ENCODE measurements around the gene MMP8. TPM values are rescaled to one million over a fixed set of nuclear protein-coding genes. Genes with fewer than 3 reads are reported as not detected.
"Not testable (repeated sequence)": the region's sequence is repeated elsewhere in the genome, so short reads cannot be mapped to it uniquely, and the experiment has no call there.

Gene MMP8
- total RNA-seq, 2 experiments from 2014 or later, result not detected

GRCh38 chr11:102749101-102749722 is 24.5 kb upstream of the MMP8 start:
- Mint-ChIP-seq H3K4me1 (no peaks in the 10 kb centered on the region), H3K9me3 (peaks cover 2% of the 10 kb centered on the region), H3K36me3 (ENCODE audit: low read depth) (no peaks in the 10 kb centered on the region), H3K27ac (no peak overlapping the region), H3K27me3 (peaks cover 7% of the 10 kb centered on the region), H3K4me3 (no peak overlapping the region)
- ChIA-PET CTCF (no interaction called here), POLR2A (no interaction called here)
- no peak for DNase-seq

- CTCF ChIA-PET; H3K4me1 Mint-ChIP-seq; H3K27me3 Mint-ChIP-seq; H3K27ac Mint-ChIP-seq; DNase-seq; H3K36me3 Mint-ChIP-seq (ENCODE audit: low read depth); POLR2A ChIA-PET; H3K4me3 Mint-ChIP-seq; H3K9me3 Mint-ChIP-seq: not testable (repeated sequence)
These were observed 22.2 kb upstream of the MMP8 start for GRCh38 chr11:102746746-102747578.

GRCh38 chr11:102734650-102735049 is 9.9 kb upstream of the MMP8 start:
- Mint-ChIP-seq H3K4me3 (no peak overlapping the region), H3K36me3 (ENCODE audit: low read depth) (no peaks in the 10 kb centered on the region), H3K4me1 (no peaks in the 10 kb centered on the region), H3K27me3 (peaks cover 8% of the 10 kb centered on the region), H3K27ac (no peak overlapping the region), H3K9me3 (no peaks in the 10 kb centered on the region)
- no peak for DNase-seq
- POLR2A ChIA-PET, result no interaction called here
- CTCF ChIA-PET, result interaction anchor here (0.9 to 1.5 kb wide), 3 partner anchors 16 to 206 kb away, joined by 3 to 5 read pairs (median 3); no protein-coding TSS in a partner anchor

- Mint-ChIP-seq H3K9me3 (no peaks in the 10 kb centered on the region), H3K36me3 (ENCODE audit: low read depth) (no peaks in the 10 kb centered on the region), H3K4me1 (no peaks in the 10 kb centered on the region), H3K27ac (no peak overlapping the region), H3K4me3 (no peak overlapping the region), H3K27me3 (peaks cover 6% of the 10 kb centered on the region)
- CTCF ChIA-PET, result interaction anchor here (0.9 to 1.5 kb wide), 4 partner anchors 17 to 213 kb away, joined by 3 to 5 read pairs (median 3); no protein-coding TSS in a partner anchor
- POLR2A ChIA-PET, result no interaction called here
- peak; percentile 60 for DNase-seq
These were observed 8.6 kb upstream of the MMP8 start for GRCh38 chr11:102733232-102733875.

- POLR2A ChIA-PET; H3K4me3 Mint-ChIP-seq; CTCF ChIA-PET; H3K36me3 Mint-ChIP-seq (ENCODE audit: low read depth); H3K27ac Mint-ChIP-seq; H3K4me1 Mint-ChIP-seq; DNase-seq; H3K27me3 Mint-ChIP-seq; H3K9me3 Mint-ChIP-seq: not testable (repeated sequence)
These were observed 6.2 kb upstream of the MMP8 start for GRCh38 chr11:102730944-102731343.

GRCh38 chr11:102729849-102730815 is 5.4 kb upstream of the MMP8 start:
- DNase-seq, result no peak
- POLR2A ChIA-PET, result no interaction called here
- no peaks in the 10 kb centered on the region for H3K9me3 Mint-ChIP-seq

GRCh38 chr11:102727890-102728289 is 3.1 kb upstream of the MMP8 start:
- ChIA-PET CTCF (no interaction called here), POLR2A (no interaction called here)
- Mint-ChIP-seq H3K36me3 (ENCODE audit: low read depth) (no peaks in the 10 kb centered on the region), H3K27me3 (no peaks in the 10 kb centered on the region), H3K4me3 (no peak overlapping the region), H3K9me3 (no peaks in the 10 kb centered on the region), H3K27ac (no peak overlapping the region), H3K4me1 (no peaks in the 10 kb centered on the region)
- no peak for DNase-seq

More at GRCh38 chr11:102729849-102730815, 5.4 kb upstream of the MMP8 start:
- H3K4me3 Mint-ChIP-seq, result no peak overlapping the region
- H3K36me3 Mint-ChIP-seq (ENCODE audit: low read depth), result no peaks in the 10 kb centered on the region
- CTCF ChIA-PET, result no interaction called here
- peaks cover 5% of the 10 kb centered on the region for H3K27me3 Mint-ChIP-seq
- no peaks in the 10 kb centered on the region for H3K4me1 Mint-ChIP-seq
- no peak overlapping the region for H3K27ac Mint-ChIP-seq

GRCh38 chr11:102722821-102723220 is 1.9 kb downstream of the MMP8 start:
- Mint-ChIP-seq H3K27ac (no peak overlapping the region), H3K4me1 (no peaks in the 10 kb centered on the region), H3K9me3 (no peaks in the 10 kb centered on the region), H3K36me3 (ENCODE audit: low read depth) (no peaks in the 10 kb centered on the region), H3K27me3 (peaks cover 9% of the 10 kb centered on the region), H3K4me3 (no peak overlapping the region)
- CTCF ChIA-PET, result no interaction called here
- POLR2A ChIA-PET, result no interaction called here
- DNase-seq, result no peak

GRCh38 chr11:102719620-102720277 is 5.0 kb downstream of the MMP8 start:
- H3K27ac Mint-ChIP-seq, result no peak overlapping the region
- ChIA-PET CTCF (no interaction called here), POLR2A (no interaction called here)
- no peak overlapping the region for H3K4me3 Mint-ChIP-seq
- H3K27me3 Mint-ChIP-seq, result peaks cover 11% of the 10 kb centered on the region
- H3K9me3 Mint-ChIP-seq, result no peaks in the 10 kb centered on the region
- no peak for DNase-seq
- no peaks in the 10 kb centered on the region for H3K36me3 Mint-ChIP-seq (ENCODE audit: low read depth)
- H3K4me1 Mint-ChIP-seq, result no peaks in the 10 kb centered on the region

GRCh38 chr11:102717280-102717679 is 7.5 kb downstream of the MMP8 start:
- DNase-seq, result no peak
- Mint-ChIP-seq H3K9me3 (no peaks in the 10 kb centered on the region), H3K4me1 (no peaks in the 10 kb centered on the region), H3K4me3 (no peak overlapping the region), H3K27me3 (peaks cover 16% of the 10 kb centered on the region), H3K36me3 (ENCODE audit: low read depth) (no peaks in the 10 kb centered on the region), H3K27ac (no peak overlapping the region)
- CTCF ChIA-PET, result no interaction called here
- POLR2A ChIA-PET, result no interaction called here

- CTCF ChIA-PET, result no interaction called here
These were observed 8.2 kb downstream of the MMP8 start for GRCh38 chr11:102716527-102716926.

GRCh38 chr11:102712137-102712536 is 12.6 kb downstream of the MMP8 start:
- no peak for DNase-seq
- no peaks in the 10 kb centered on the region for H3K4me1 Mint-ChIP-seq
- H3K27ac Mint-ChIP-seq, result no peak overlapping the region
- no peaks in the 10 kb centered on the region for H3K9me3 Mint-ChIP-seq
- H3K4me3 Mint-ChIP-seq, result no peak overlapping the region
- no peaks in the 10 kb centered on the region for H3K36me3 Mint-ChIP-seq (ENCODE audit: low read depth)
- peaks cover 10% of the 10 kb centered on the region for H3K27me3 Mint-ChIP-seq
- ChIA-PET CTCF (no interaction called here), POLR2A (no interaction called here)

More at GRCh38 chr11:102716527-102716926, 8.2 kb downstream of the MMP8 start:
- no peak overlapping the region for H3K27ac Mint-ChIP-seq
- H3K4me3 Mint-ChIP-seq, result no peak overlapping the region
- no peak for DNase-seq
- no peaks in the 10 kb centered on the region for H3K4me1 Mint-ChIP-seq
- H3K9me3 Mint-ChIP-seq, result no peaks in the 10 kb centered on the region
- peaks cover 14% of the 10 kb centered on the region for H3K27me3 Mint-ChIP-seq
- no peaks in the 10 kb centered on the region for H3K36me3 Mint-ChIP-seq (ENCODE audit: low read depth)
- POLR2A ChIA-PET, result no interaction called here

Measured in activated CD4-positive, alpha-beta memory T cell treated with anti-CD3 and anti-CD28 coated beads, Interleukin-2, amount 10 ng/mL, durations not matched to agents 7 days and 5 days (primary cell).